Skeletal muscle tissue (tissue), 4 donors: ENCODE data around the gene ACE. TPM values are rescaled to one million over a fixed set of nuclear protein-coding genes. Genes with fewer than 3 reads are reported as not detected.

Source experiments
- H3K27ac ChIP-seq: one replicate; pipeline ENCODE4 v1.7.0; 2013; ENCODE audit warnings: mild to moderate bottlenecking, low read depth, low read length, inconsistent platforms
- H3K27me3 ChIP-seq, 3 donors: one replicate each; pipeline ENCODE4 v1.7.0; 2013; ENCODE audit warnings: low read length in 3 of 3; ENCODE audit not compliant: control insufficient read depth in 3 of 3, insufficient read depth in 3 of 3
- H3K36me3 ChIP-seq, 3 donors: one replicate each; pipeline ENCODE4 v1.7.0; 2013; ENCODE audit warnings: low read length in 3 of 3; ENCODE audit not compliant: control insufficient read depth in 3 of 3, insufficient read depth in 3 of 3
- H3K4me1 ChIP-seq, 3 donors: one replicate each; pipeline ENCODE4 v1.7.0; 2013; ENCODE audit warnings: low read length in 3 of 3, mild to moderate bottlenecking in 3 of 3; ENCODE audit not compliant: control insufficient read depth in 3 of 3, insufficient read depth in 3 of 3
- H3K4me3 ChIP-seq, 3 donors: one replicate each; pipeline ENCODE4 v1.7.0; 2013; ENCODE audit warnings: low read length in 3 of 3
- H3K9ac ChIP-seq, 3 donors: one replicate each; pipeline ENCODE4 v1.7.0; 2013; ENCODE audit warnings: low read length in 3 of 3, mild to moderate bottlenecking in 3 of 3, moderate library complexity in 2 of 3, low read depth in 1 of 3
- H3K9me3 ChIP-seq, 3 donors: one replicate each; pipeline ENCODE4 v1.7.0; 2013; ENCODE audit warnings: low read length in 3 of 3; ENCODE audit not compliant: control insufficient read depth in 3 of 3
- total RNA-seq: library from RNA; depleted of rRNA; stranded (reverse); fragments of >200 nt; gene quantifications from one replicate; pipeline ENCODE4 v1.2.3, GENCODE V29; 2014
- donor health status: Osteomylitis.

The ACE gene
- total RNA-seq, 1 donor from 2014 or later: 7.8 TPM

DNA sequence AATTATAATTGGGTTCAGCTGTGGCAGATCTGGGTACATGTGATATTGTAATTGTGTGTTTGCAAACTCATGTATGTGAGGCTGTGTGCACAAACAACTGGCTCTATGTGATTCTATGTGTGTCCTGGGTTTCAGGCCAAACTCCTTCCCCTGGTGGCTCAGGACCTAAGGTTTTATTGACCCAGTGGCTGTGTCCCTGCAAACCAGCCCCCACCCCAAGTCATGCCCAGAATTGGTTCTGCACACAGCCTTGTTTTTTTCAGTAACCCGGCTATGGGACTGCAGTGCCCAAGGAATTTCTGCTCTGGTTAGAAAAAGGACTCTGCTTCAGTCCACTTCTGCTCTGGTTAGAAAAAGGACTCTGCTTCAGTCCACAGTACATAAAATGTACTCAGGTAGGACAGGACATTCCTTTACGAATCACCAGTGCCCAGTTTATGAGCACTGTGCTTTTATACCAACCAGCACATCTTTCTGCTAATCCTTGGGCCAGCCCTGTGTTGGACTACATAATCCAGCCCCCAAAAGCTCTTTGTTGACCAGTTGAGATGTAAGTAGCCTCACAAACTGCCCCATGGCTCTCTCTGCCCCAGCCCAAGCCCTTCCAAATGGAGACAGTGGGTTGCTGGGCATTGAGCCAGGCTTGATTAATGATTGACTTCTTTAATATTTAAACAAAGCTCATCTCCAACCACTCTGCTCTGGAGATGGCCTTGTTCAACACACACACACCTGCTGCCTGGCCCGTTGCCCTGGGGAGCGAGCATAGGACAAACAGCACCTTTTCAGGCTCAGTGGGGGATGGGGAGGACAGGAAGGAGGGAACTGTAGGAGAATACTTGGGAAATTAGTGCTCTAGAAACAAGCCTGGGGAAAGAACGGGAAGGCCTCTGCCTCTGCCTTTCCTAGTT lies 43.4 kb downstream of the ACE start:
- no peak overlapping the region for H3K9ac ChIP-seq
- H3K4me3 ChIP-seq: no peak overlapping the region
- no peaks in the 10 kb centered on the region for H3K36me3 ChIP-seq
- H3K27me3 ChIP-seq: peaks cover 15 to 24% (median 17%) of the 10 kb centered on the region in 3 donors
- H3K9me3 ChIP-seq: no peaks in the 10 kb centered on the region
- no peaks in the 10 kb centered on the region for H3K4me1 ChIP-seq
- H3K27ac ChIP-seq: no peak overlapping the region

DNA sequence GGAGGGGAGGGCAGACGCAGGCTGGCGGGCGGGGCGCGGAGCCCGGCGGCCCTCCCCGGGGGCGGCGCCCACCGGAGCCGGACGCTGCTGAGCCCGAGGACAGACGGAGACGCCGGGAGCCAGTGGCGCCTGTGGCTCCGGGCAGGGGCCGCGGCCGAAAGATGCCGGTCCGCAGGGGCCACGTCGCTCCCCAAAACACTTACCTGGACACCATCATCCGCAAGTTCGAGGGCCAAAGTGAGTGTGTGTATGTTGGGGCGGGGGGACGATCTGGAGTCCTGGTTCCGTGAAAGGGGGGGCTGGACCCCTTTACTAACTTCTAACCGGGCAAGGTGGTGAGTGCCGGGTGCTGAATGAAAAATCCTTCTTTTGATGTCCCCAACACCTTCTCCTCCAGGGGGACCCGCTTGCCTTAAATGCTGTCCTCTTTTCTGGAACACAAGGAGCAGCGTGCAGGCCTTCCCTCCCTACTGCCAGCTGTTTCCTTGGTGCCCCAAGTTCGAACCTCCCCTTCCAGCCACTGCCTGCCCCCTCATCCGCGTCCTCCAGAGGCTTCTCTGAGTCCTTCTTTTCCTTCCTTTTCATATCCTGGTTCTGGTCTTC lies 46.5 kb downstream of the ACE start, which contains the start of gene KCNH6:
Gene KCNH6, plus strand, starts transcription at position 106 of the 603 bp plus-strand sequence. Its CDS starts 56 bp downstream, at position 162.
- no peak within 1 kb of the TSS for H3K4me3 ChIP-seq
- no peaks in the 10 kb centered on the region for H3K36me3 ChIP-seq

DNA sequence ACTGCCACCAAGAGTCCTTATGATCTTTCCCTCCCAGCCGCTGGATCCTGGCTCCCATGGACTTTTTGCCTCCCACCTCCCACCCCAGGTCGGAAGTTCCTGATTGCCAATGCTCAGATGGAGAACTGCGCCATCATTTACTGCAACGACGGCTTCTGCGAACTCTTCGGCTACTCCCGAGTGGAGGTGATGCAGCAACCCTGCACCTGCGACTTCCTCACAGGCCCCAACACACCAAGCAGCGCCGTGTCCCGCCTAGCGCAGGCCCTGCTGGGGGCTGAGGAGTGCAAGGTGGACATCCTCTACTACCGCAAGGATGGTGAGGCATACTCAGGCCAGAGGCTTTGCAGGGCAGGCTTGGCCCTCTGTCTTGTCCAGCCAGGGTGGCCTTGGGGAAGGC lies 47.2 kb downstream of the ACE start:
- Histone ChIP-seq H3K27me3 (peaks cover 15 to 38% (median 25%) of the 10 kb centered on the region in 3 donors), H3K27ac (no peak overlapping the region)

More for the DNA sequence above, 46.5 kb downstream of the ACE start, which contains the start of gene KCNH6:
- no peaks in the 10 kb centered on the region for H3K9me3 ChIP-seq
- no peak within 1 kb of the TSS for H3K9ac ChIP-seq
- H3K4me1 ChIP-seq: no peaks in the 10 kb centered on the region
- H3K27me3 ChIP-seq: peaks cover 16 to 38% (median 25%) of the 10 kb centered on the region in 3 donors
- no peak within 1 kb of the TSS for H3K27ac ChIP-seq

DNA sequence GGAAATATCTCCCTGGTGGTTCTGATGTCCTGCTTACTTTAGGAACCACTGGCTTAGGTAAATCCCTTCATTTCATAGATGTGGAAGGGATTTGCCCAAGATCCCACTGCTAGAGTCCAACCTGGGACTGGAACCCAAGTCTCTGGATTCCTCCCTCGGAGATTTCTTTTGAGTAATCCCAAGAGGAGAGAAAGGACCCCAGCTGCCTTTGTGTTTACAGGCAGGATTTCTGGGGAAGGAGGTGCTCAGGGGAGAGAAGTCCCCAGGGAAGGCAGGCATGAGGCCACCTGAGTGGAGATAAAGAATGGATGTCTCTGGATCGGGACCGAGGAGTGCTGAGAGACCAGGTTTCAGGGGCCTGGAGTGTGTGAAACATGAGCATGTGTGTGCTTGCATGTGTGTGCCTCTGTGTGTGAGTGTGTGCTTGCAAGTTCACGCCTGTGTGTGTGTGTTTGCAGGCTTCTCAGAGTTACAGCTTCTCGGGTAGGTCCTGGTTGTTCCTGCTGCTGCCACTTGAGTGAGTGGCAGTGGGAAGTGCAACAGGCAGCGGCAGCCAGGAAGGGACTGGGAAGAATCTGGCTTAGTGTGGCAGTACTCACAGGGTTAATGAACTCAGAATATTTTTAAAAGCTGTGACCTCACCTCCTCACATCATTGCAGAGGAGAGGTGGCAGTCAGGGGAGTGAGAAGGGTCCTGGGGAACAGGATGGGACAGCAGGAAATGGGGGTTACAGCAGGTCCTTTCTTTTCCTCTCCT lies 48.5 kb downstream of the ACE start:
- no peak overlapping the region for H3K27ac ChIP-seq
- no peaks in the 10 kb centered on the region for H3K4me1 ChIP-seq
- H3K9ac ChIP-seq: no peak overlapping the region
- H3K36me3 ChIP-seq: no peaks in the 10 kb centered on the region
- peaks cover 15 to 37% (median 25%) of the 10 kb centered on the region in 3 donors for H3K27me3 ChIP-seq
- no peak overlapping the region for H3K4me3 ChIP-seq
- no peaks in the 10 kb centered on the region for H3K9me3 ChIP-seq

More for the DNA sequence above, 47.2 kb downstream of the ACE start:
- Histone ChIP-seq H3K4me1 (no peaks in the 10 kb centered on the region), H3K9ac (no peak overlapping the region), H3K9me3 (no peaks in the 10 kb centered on the region), H3K4me3 (no peak overlapping the region), H3K36me3 (no peaks in the 10 kb centered on the region)

DNA sequence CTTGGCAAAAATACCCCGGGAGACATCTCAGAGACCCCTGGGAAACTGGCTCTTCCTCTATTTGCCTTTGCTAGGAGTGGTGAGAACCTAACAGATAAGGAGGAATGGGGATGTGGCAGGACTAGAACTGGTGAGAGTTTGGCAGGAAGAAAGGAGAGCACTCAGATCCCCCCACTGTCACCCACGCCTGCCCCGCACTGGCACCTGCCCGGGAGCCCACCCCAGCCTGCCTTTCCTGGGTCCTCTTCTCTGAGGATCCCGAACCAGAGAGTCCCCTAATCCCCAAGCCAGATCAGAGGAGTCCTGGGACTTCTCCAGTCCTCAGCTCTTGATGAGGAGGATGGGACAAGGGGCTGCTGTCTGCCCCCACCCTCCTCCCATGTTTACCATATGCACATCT lies 50.0 kb downstream of the ACE start:
- Histone ChIP-seq H3K27ac (no peak overlapping the region), H3K9me3 (no peaks in the 10 kb centered on the region), H3K27me3 (peaks cover 15 to 29% (median 25%) of the 10 kb centered on the region in 3 donors), H3K4me3 (no peak overlapping the region), H3K4me1 (no peaks in the 10 kb centered on the region), H3K36me3 (no peaks in the 10 kb centered on the region), H3K9ac (no peak overlapping the region)

DNA sequence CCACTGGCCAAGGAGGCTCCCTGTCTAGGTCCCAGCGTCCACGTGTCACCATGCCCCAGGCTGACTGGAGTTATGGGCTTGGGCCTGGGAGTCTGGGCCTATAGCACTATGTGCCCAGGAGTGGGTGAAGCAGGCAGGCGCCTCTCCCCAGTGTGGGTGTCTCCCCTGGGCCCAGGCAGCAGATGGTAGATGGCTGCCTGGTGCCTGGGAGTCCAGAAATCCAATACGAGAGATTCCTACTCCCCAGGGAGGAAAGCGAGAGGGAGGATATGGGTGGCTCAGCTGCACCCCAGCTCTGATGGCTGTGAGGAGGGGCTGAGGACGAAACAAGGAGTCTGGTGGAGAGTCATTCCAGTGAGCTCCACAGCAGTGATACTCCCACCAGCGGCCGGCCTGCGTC lies 51.3 kb downstream of the ACE start:
- Histone ChIP-seq H3K27me3 (peaks cover 15 to 29% (median 25%) of the 10 kb centered on the region in 3 donors), H3K4me3 (no peak overlapping the region), H3K36me3 (no peaks in the 10 kb centered on the region), H3K9me3 (no peaks in the 10 kb centered on the region), H3K4me1 (no peaks in the 10 kb centered on the region), H3K9ac (no peak overlapping the region), H3K27ac (no peak overlapping the region)

DNA sequence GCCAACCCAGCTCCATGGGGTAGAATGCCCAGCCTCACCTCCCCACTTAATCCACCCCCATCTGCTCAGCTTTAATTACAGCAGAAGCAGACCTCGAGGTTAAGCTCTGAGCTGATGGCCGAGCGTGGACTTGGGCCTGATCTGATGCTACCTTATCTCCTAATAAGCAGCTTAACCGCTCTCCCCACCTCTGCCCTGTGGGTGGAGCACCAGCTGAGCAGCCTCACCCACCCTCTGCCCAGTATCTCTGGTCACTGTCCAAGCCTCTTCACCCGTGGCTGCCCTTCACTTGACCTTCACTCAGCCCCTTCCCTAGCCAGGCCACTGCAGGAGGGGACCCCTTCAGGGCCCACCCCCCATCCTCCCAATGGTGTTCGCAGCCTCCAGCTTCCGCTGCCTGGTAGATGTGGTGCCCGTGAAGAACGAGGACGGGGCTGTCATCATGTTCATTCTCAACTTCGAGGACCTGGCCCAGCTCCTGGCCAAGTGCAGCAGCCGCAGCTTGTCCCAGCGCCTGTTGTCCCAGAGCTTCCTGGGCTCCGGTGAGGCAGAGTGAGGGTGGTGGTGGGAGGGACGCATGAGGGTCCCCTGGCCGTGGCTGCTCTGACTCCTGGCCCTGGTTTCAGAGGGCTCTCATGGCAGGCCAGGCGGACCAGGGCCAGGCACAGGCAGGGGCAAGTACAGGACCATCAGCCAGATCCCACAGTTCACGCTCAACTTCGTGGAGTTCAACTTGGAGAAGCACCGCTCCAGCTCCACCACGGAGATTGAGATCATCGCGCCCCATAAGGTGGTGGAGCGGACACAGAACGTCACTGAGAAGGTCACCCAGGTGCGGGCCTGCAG lies 53.1 kb downstream of the ACE start:
- Histone ChIP-seq H3K9me3 (no peaks in the 10 kb centered on the region), H3K36me3 (no peaks in the 10 kb centered on the region), H3K9ac (no peak overlapping the region), H3K4me3 (no peak overlapping the region), H3K27me3 (peaks cover 9 to 17% (median 14%) of the 10 kb centered on the region in 3 donors), H3K27ac (no peak overlapping the region), H3K4me1 (no peaks in the 10 kb centered on the region)

DNA sequence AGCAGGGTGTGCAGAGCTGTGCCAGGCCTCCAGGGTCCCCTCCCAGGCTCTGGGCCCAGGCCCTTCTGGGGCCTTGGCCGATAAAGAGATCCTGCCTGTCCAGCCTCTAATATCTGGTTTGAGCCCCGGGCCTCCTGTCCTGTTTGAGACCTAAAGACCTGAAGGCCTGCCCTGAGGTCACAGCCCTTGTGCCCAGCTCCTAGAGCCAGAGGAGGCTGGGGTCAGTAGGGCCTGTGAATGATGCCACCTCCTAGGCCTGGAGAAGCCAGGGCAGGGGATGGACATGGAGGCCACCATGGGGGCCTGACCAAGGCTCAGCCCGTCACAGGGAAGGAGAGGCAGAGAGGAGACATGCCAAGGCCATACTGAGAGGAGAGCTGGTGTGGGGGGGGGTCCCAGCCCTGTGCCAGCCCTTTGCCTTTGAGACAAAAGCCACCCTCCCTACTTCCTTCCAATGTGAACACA lies 53.7 kb downstream of the ACE start:
- H3K27ac ChIP-seq: no peak overlapping the region
- peaks cover 6 to 14% (median 7%) of the 10 kb centered on the region in 3 donors for H3K27me3 ChIP-seq
- no peak overlapping the region for H3K9ac ChIP-seq
- H3K36me3 ChIP-seq: no peaks in the 10 kb centered on the region
- no peak overlapping the region for H3K4me3 ChIP-seq
- H3K9me3 ChIP-seq: no peaks in the 10 kb centered on the region
- H3K4me1 ChIP-seq: no peaks in the 10 kb centered on the region
